DND-41 (cell line): ENCODE measurements around the gene ZSWIM5.

Experiments
- CTCF ChIP-seq: IDR thresholded peaks from 2 replicates; pipeline ENCODE4 v1.5.1; 2012; ENCODE audit warnings: borderline replicate concordance, low read length, moderate library complexity, mild to moderate bottlenecking; ENCODE audit not compliant: poor library complexity, severe bottlenecking; ENCODE audit errors: extremely low read depth
- EZH2 ChIP-seq: IDR thresholded peaks from 3 replicates; pipeline ENCODE4 v1.6.1; 2012; ENCODE audit warnings: borderline replicate concordance, low read depth, mild to moderate bottlenecking, moderate library complexity, low read length, inconsistent platforms; ENCODE audit not compliant: severe bottlenecking

GRCh38 chr1:45206808-45207623, 611 bp upstream of the ZSWIM5 start:
- TF ChIP-seq CTCF (no peak), EZH2 (peak; percentile 99)
